Skin epidermis (tissue), 12 donors: Measurements from ENCODE around the gene RNF167.
"Not testable (repeated sequence)": the region's sequence is repeated elsewhere in the genome, so short reads cannot be mapped to it uniquely, and the experiment has no call there.

ENCODE experiments used
- H3K27ac ChIP-seq, 21 experiments: fragments of 200-600 bp; sonication (generic) in 11 of 21; one replicate each; pipeline ENCODE4 v1.5.0; 2020; ENCODE audit warnings: mild to moderate bottlenecking in 3 of 21, inconsistent platforms in 2 of 21, moderate library complexity in 2 of 21
- H3K4me3 ChIP-seq, 7 experiments: fragments of 200-600 bp; sonication (generic) in 2 of 7; one replicate each; pipeline ENCODE4 v1.5.0; 2020; ENCODE audit warnings: inconsistent platforms in 2 of 7, mild to moderate bottlenecking in 2 of 7, moderate library complexity in 1 of 7

The RNF167 gene

DNA sequence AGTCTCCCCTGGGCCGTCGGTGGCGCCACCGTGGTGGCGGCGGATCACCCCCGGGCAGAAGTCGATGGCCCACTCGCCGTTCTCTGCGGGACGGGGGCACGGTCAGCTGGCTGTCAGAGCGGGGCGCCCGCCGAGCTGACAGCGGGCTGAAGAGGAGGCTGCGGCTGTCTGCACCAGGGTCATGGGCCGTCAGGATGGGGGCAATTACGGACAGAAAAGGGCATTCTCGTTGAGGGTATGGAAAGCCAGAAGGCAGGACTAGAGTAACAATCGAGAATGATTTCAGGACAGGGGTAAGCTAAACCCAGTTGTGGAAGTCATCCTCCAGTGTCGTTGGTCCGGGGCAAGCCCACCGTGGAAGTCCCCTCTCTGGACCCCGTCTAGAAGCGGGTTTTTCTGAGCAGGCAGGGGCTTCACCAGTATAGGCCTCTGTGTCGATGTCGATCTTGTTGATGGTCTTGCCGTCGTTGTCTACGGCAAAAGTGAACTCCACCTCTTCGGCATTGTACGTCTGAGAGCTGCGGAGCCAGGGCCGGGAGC is 38.9 kb upstream of the RNF167 start:
- peak overlapping the region in 10 of 21 experiments; percentile 10 to 77 (median 40) for H3K27ac ChIP-seq
- H3K4me3 ChIP-seq: peak overlapping the region; percentile 32 to 58 (median 42)

DNA sequence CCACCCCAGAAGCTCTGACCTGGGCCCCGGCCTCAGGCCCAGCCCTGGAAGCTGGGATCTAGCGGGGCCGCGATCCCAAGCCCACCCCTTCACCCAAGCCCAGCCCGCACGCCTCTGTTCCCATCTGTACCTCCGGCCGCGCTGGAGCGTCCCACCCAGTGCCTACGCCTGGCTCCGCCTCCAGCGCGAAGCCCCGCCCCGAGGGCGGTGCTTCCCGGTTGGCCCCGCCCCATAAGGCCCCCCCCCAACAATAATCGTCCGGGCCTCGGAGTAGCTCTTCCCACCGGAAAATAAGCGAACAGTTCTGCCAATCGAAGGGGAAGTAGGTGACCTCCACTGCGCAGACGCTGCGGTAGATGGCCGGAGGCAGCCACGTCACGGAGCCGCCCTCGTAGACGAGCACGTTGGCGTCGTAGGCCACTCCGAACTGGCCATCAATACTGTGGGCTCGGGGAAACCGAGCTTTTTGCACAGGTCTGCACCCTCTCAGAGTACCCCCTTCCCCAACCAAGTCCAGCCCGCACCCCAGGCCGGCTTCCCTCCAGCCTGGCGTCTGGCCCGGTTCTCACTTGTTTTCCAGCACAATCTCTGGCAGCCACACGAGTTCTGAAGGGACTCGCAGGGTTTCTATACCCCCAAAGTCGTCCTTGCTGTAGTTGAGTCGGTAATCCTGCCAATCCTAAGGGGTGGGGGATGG is 38.3 kb upstream of the RNF167 start:
- Histone ChIP-seq H3K4me3 (peak overlapping the region in 4 of 7 experiments; percentile 18 to 58 (median 48)), H3K27ac (peak overlapping the region in 16 of 21 experiments; percentile 3 to 77 (median 54))

DNA sequence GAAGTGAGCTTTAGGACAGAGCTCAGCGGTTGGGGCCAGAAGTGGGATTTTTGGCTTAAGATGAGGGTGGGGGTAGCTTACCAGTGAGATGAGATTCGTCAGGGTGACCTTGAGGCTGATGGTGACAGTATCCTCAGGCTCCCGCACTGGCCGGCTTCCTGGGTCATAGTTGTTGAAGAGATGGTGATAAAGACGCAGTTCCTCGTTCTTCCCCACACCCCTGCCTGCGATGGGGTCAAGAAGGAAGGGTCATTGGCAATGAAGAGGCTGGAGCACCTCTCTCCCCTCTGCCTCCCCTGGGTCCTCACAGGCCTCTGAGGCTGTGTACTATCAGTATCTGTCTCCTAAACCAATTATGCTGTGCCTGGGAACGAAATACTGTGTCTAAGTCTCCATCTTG is 37.5 kb upstream of the RNF167 start:
- H3K4me3 ChIP-seq: no peak overlapping the region
- H3K27ac ChIP-seq: peak overlapping the region in 16 of 21 experiments; percentile 10 to 77 (median 42)

DNA sequence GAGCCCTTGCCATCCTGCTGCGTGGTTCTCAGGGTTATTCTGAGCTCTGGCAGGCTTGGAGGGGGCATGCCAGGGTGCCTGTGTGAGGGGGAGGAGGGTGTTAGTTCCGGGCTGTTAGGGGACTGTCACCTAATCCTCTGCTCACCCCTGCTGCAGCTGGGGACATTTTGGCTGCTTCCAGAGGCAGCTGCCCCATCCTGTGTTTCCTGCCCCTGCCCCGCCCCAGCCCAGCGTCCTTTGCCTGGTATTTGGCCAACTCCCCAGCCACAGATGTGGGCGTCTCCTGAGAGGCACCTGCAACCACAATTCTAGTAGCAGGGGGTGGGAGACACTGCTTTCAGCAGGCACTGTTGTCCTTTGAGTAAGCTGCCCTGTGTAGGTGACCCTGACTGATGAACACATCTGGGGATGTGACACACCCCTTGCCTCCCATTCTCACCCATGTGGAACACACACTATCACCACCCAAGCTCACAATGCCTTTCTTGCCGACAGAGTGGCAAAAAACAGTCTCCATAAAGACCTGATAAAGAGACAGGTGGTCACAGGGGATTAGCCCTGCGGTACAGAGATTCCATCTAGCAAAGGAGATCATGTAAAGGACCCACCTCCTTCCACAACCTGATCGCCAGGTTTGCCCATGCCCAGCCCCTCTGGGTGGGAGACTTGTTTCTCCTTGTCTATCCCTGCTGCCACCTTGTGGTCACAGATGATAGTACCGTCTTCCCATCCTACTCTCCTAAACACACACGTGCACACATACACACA is 36.8 kb upstream of the RNF167 start, which contains the start of gene CHRNE:
Gene CHRNE, minus strand, starts transcription at position 48 of the 768 bp plus-strand sequence. Its CDS starts 35 bp downstream, at position 13.
- Histone ChIP-seq H3K4me3 (peak within 1 kb of the TSS in 2 of 7 experiments; percentile 18 to 42), H3K27ac (peak within 1 kb of the TSS in 17 of 21 experiments; percentile 10 to 77 (median 51))

DNA sequence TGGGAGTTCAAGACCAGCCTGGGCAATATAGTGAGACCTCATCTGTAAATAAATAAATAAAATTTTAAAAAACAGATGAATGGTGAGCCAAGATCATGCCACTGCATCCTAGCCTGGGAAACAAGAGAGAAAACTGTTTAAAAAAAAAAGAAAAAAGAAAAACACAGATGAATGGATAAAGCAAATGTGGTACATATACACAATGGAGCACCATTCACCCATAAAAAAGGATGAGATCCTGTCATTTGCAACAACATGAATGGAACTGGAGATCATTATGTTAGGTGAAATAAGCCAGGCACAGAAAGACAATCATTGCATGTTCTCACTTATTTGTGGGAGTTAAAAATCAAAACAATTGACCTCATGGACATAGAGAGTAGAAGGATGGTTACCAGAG is 33.4 kb upstream of the RNF167 start:
- not testable (repeated sequence) for H3K27ac ChIP-seq, H3K4me3 ChIP-seq

DNA sequence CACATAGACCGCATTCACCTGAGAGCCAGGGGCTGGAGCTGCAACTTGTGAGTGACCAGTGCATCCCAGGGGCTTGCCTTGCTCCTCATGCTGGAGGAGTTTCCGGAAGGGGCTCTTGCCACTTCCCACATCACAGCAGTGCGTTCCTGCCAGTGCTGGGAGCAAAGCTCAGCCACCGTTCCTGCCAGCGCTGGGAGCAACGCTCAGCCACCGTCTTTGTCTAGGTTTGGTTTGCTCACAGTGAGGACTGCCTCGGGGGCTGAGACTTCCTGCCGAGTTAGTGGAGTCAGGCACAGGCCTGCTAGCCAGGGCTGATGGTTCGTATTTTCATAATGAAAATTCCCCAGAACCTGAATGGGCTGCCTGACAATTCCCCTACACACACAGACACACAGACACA is 31.8 kb upstream of the RNF167 start:
- peak overlapping the region in 20 of 21 experiments; percentile 47 to 89 (median 76) for H3K27ac ChIP-seq
- no peak overlapping the region for H3K4me3 ChIP-seq

DNA sequence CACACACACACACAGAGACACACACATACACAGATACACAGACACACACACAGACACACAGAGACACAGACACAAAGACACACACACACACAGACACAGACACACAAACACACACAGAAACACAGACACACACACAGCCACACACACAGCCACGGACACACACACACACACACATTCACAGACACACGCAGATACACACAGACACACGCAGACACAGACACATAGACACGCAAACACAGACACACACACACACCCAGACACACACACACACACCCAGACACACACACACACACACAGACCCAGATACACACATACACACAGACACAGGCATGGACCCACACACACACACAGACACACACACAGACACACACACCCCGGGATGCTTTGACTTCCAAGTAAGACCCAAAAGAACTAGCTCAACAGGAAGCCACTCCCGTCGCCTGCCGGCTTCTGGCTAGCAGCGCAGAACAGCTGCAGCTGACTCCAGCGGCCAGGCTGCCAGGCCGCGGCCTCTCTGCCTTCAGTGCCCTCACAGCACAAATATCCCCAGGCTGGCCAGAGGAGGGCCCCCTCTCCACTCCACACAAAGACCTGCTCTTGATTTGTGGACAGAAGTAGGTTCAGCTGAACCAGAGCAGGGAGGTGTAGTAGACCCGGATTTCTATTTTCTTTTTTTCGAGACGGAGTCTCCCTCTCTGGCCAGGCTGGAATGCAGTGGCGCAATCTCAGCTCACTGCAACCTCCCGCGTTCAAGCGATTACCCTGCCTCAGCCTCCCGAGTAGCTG is 31.2 kb upstream of the RNF167 start:
- H3K4me3 ChIP-seq: peak overlapping the region in 1 of 7 experiments; percentile 16
- peak overlapping the region in 20 of 21 experiments; percentile 47 to 89 (median 76) for H3K27ac ChIP-seq

DNA sequence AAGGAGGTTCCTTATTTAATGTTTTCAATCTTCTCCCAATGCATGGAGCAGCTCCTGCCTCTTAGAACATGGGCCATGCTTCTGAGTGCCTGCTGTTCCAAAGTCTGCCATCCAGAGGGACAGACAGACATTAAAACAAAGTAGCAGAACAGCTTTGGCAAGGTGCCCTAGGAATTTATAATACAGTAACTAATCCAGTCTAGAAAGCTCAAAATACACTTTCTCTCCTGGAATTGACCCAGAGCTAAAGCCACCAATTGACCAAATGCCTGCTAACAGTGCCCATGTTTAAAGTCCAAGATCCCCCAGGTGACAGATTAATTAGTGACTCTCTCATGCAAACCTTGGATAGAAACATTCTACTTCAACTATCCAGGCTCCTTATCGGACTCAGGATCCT is 26.1 kb upstream of the RNF167 start:
- H3K27ac ChIP-seq: no peak overlapping the region
- no peak overlapping the region for H3K4me3 ChIP-seq

DNA sequence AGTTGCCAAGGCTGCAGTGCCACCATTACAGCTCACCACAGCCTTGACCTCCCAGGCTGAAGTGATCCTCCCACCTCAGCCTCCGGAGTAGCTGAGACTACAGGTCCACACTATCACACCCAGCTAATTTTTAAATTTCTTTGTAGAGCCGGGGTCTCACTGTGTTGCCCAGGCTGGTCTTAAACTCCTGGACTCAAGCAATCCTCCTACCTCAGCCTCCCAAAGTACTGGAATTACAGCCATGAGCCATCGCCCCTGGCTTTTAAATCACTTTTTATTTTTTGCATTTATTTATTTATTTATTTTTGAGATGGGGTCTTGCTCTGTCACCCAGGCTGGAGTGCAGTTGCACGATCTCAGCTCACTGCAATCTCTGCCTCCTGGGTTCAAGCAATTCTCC is 25.5 kb upstream of the RNF167 start:
- H3K4me3 ChIP-seq, H3K27ac ChIP-seq: not testable (repeated sequence)

DNA sequence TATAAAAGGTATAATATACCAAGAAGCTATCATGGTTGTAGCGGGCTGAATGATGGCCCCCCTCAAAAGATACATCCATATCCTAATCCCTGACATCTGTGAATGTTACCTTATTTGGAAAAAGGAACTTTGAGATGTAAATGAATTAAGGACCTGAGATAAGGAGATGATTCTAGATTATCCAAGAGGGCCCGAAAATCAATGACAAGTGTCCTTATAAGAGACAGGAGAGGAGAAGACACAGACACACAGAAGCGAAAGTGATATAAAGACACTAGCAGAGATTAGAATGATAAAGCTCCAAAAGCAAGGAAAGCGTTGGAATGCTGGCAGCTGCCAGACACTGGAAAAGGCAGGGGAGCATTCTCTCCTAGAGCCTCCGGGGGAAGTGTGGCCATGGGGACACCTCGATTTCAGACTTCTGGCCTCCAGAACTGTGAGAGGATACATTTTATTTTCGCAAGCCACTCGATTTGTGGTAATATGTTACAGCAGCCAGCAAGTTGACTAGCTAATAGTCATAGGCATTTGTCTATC is 20.5 kb upstream of the RNF167 start:
- Histone ChIP-seq H3K4me3 (no peak overlapping the region), H3K27ac (peak overlapping the region in 4 of 21 experiments; percentile 69 to 75 (median 74))

DNA sequence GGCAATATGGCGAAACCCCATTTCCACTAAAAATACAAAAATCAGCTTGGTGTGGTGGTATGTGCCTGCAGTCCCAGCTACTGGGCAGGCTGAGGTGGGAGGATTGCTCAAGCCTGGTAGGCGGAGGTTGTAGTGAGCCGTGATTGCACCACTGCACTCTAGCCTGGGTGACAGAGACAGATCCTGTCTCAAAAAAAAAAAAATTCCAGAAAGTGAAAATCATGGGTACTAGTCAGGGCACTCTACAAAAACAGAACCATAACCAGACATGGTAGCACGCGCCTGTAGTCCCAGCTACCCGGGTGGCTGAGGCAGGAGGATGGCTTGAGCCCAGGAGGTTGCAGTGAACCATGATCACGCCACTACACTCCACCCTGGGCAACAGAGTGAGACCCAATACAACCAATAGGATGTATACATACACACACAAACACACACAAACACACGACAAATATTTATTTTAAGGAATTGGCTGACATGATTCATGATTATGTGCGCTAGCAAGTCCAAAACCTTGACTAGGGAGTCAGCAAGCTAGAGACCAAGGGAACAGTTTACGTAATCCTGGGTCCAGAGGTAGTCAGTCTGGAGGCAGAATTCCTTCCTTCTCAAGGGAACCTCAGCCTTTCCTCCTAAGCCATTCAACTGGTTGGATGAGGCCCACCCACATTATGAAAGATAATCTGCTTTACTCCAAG is 19.6 kb upstream of the RNF167 start:
- Histone ChIP-seq H3K4me3 (no peak overlapping the region), H3K27ac (peak overlapping the region in 8 of 21 experiments; percentile 25 to 75 (median 60))

DNA sequence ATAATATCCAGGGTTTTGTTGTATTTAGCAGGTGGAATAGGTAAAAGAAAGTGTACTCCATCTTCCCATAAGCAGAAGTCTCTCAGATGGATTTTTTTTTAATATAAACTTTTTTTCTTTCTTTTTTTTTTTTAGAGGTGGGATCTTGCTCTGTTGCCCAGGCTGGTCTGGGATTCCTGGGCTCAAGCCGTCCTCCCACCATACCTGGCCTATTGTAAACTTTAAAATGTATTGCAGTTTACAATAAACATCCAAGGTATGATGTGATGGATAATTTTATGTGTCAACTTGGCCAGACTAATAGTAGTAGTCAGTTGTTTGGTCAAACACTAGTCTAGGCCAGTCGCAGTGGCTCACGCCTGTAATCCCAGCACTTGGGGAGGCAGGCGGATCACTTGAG is 18.7 kb upstream of the RNF167 start:
- Histone ChIP-seq H3K4me3 (no peak overlapping the region), H3K27ac (peak overlapping the region in 1 of 21 experiments; percentile 73)

DNA sequence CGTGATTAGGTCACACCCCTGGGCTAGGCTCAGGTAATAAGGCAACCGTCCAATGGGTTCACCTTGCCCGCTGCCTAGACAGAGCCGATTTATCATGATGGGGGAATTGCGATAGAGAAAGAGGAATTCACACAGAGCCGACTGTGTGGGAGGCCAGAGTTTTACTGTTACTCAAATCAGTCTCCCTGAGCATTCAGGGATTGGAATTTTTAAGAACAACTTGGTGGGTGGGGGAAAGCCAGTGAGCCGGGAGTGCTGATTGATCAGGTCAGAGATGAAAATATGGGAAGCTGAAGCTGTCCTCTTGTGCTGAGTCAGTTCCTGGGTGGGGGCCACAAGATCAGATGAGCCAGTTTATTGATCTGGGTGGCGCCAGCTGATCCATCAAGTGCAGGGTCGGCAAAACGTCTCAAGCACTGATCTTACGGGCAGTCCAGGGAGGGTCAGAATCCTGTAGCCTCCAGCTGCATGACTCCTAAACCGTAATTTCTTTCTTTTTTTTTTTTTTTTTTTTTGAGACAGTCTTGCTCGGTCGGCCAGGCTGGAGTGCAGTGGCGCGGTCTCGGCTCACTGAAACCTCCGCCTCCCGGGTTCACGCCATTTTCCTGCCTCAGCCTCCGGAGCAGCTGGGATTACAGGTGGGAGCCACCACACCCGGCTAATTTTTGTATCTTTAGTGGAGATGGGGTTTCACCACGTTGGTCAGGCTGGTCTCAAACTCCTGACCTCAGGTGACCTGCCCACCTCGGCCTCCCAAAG is 13.3 kb upstream of the RNF167 start:
- H3K27ac ChIP-seq, H3K4me3 ChIP-seq: not testable (repeated sequence)

DNA sequence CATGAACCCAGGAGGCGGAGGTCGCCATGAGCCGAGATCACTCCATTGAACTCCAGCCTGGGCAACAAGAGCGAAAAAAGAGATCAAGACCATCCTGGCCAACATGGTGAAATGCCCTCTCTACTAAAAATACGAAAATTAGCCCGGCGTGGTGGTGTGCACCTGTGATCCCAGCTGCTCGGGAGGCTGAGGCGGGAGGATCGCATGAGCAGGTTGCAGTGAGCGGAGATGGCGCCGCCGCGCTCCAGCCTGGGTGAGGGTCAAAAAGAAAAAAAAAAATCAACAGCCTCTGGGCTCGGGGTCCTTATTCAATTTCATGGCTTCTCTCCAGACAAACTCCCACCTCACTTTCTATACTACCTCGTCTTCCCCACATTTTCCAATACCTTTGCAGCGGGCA is 11.2 kb upstream of the RNF167 start:
- Histone ChIP-seq H3K27ac (no peak overlapping the region), H3K4me3 (no peak overlapping the region)

DNA sequence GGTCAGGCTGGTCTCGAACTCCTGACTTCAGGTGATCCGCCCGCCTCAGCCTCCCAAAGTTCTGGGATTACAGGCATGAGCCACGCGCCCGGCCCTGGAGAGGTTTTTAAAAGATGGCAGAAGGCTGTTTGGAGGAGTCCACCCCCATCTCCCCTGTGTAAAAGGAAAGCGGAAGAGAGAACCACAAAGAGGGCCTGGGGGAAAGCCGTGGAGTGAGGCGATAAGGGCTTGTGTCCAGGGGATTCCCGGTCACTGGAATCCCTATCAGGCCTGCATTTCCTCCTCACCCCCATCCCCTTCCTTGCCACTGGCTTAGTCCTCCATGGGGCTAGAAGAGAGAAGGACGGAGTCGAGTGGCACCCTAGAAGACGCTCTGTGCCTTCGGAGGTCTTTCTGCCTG is 8.1 kb upstream of the RNF167 start, which contains the start of gene GP1BA:
Gene GP1BA, plus strand, starts transcription at position 315 of the 400 bp plus-strand sequence. CDS start 328 bp downstream, outside the sequence.
- no peak within 1 kb of the TSS for H3K4me3 ChIP-seq
- no peak within 1 kb of the TSS for H3K27ac ChIP-seq

DNA sequence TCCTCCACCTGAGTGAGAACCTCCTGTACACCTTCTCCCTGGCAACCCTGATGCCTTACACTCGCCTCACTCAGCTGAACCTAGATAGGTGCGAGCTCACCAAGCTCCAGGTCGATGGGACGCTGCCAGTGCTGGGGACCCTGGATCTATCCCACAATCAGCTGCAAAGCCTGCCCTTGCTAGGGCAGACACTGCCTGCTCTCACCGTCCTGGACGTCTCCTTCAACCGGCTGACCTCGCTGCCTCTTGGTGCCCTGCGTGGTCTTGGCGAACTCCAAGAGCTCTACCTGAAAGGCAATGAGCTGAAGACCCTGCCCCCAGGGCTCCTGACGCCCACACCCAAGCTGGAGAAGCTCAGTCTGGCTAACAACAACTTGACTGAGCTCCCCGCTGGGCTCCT is 7.3 kb upstream of the RNF167 start:
- Histone ChIP-seq H3K4me3 (no peak overlapping the region), H3K27ac (no peak overlapping the region)

DNA sequence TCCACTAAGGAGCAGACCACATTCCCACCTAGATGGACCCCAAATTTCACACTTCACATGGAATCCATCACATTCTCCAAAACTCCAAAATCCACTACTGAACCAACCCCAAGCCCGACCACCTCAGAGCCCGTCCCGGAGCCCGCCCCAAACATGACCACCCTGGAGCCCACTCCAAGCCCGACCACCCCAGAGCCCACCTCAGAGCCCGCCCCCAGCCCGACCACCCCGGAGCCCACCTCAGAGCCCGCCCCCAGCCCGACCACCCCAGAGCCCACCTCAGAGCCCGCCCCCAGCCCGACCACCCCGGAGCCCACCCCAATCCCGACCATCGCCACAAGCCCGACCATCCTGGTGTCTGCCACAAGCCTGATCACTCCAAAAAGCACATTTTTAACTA is 6.4 kb upstream of the RNF167 start:
- no peak overlapping the region for H3K4me3 ChIP-seq

More for the DNA sequence above, 6.4 kb upstream of the RNF167 start:
- H3K27ac ChIP-seq: peak overlapping the region in 3 of 21 experiments; percentile 2 to 34 (median 8)
